ENCODE results near the gene CYSLTR1.
"Not testable (repeated sequence)": the region's sequence is repeated elsewhere in the genome, so short reads cannot be mapped to it uniquely, and the experiment has no call there.

CYSLTR1 gene

GRCh38 chrX:78327370-78328086 is at the start of gene CYSLTR1:
TSS of gene CYSLTR1 (minus strand) at chrX:78327611. CDS start at chrX:78273746, 53,865 bp downstream.
- DNase-seq (ENCODE audit: low read depth in 2 of 2, low spot score in 1 of 2), result no peak

- DNase-seq (ENCODE audit: low read depth in 2 of 2, low spot score in 1 of 2), result no peak
These were observed 49.8 kb upstream of the CYSLTR1 start for GRCh38 chrX:78377186-78377585.

GRCh38 chrX:78375894-78376293 is 48.5 kb upstream of the CYSLTR1 start:
- DNase-seq (ENCODE audit: low read depth in 2 of 2, low spot score in 1 of 2), result no peak

GRCh38 chrX:78366576-78366975 is 39.2 kb upstream of the CYSLTR1 start:
- no peak for DNase-seq (ENCODE audit: low read depth in 2 of 2, low spot score in 1 of 2)

GRCh38 chrX:78357342-78358055 is 30.1 kb upstream of the CYSLTR1 start:
- DNase-seq (ENCODE audit: low read depth in 2 of 2, low spot score in 1 of 2), result no peak

GRCh38 chrX:78333521-78333920 is 6.1 kb upstream of the CYSLTR1 start:
- DNase-seq (ENCODE audit: low read depth in 2 of 2, low spot score in 1 of 2), result no peak

GRCh38 chrX:78331708-78332107 is 4.3 kb upstream of the CYSLTR1 start:
- no peak for DNase-seq (ENCODE audit: low read depth in 2 of 2, low spot score in 1 of 2)

GRCh38 chrX:78330540-78330939 is 3.1 kb upstream of the CYSLTR1 start:
- no peak for DNase-seq (ENCODE audit: low read depth in 2 of 2, low spot score in 1 of 2)

GRCh38 chrX:78330068-78330467 is 2.7 kb upstream of the CYSLTR1 start:
- DNase-seq (ENCODE audit: low read depth in 2 of 2, low spot score in 1 of 2), result no peak

GRCh38 chrX:78329486-78329885 is 2.1 kb upstream of the CYSLTR1 start:
- peak in 1 of 2 donors; percentile 2 for DNase-seq (ENCODE audit: low read depth in 2 of 2, low spot score in 1 of 2)

- no peak for DNase-seq (ENCODE audit: low read depth in 2 of 2, low spot score in 1 of 2)
These were observed 1.0 kb downstream of the CYSLTR1 start for GRCh38 chrX:78326401-78326800.

- no peak for DNase-seq (ENCODE audit: low read depth in 2 of 2, low spot score in 1 of 2)
These were observed 4.5 kb downstream of the CYSLTR1 start for GRCh38 chrX:78322863-78323262.

- DNase-seq (ENCODE audit: low read depth in 2 of 2, low spot score in 1 of 2), result peak in 1 of 2 donors; percentile 4
These were observed 5.6 kb downstream of the CYSLTR1 start for GRCh38 chrX:78321809-78322208.

GRCh38 chrX:78316265-78316664 is 11.1 kb downstream of the CYSLTR1 start:
- DNase-seq (ENCODE audit: low read depth in 2 of 2, low spot score in 1 of 2), result no peak

GRCh38 chrX:78315745-78316144 is 11.7 kb downstream of the CYSLTR1 start:
- DNase-seq (ENCODE audit: low read depth in 2 of 2, low spot score in 1 of 2), result no peak

- DNase-seq (ENCODE audit: low read depth in 2 of 2, low spot score in 1 of 2), result no peak
These were observed 12.8 kb downstream of the CYSLTR1 start for GRCh38 chrX:78314561-78314960.

GRCh38 chrX:78313526-78313925 is 13.9 kb downstream of the CYSLTR1 start:
- DNase-seq (ENCODE audit: low read depth in 2 of 2, low spot score in 1 of 2), result no peak

GRCh38 chrX:78307665-78308064 is 19.7 kb downstream of the CYSLTR1 start:
- no peak for DNase-seq (ENCODE audit: low read depth in 2 of 2, low spot score in 1 of 2)

- no peak for DNase-seq (ENCODE audit: low read depth in 2 of 2, low spot score in 1 of 2)
These were observed 24.3 kb downstream of the CYSLTR1 start for GRCh38 chrX:78303086-78303485.

- DNase-seq (ENCODE audit: low read depth in 2 of 2, low spot score in 1 of 2), result not testable (repeated sequence)
These were observed 26.5 kb downstream of the CYSLTR1 start for GRCh38 chrX:78300933-78301332.

GRCh38 chrX:78283511-78283910 is 43.9 kb downstream of the CYSLTR1 start:
- no peak for DNase-seq (ENCODE audit: low read depth in 2 of 2, low spot score in 1 of 2)

GRCh38 chrX:78237127-78237526 is 90.3 kb downstream of the CYSLTR1 start:
- no peak for DNase-seq (ENCODE audit: low read depth in 2 of 2, low spot score in 1 of 2)

GRCh38 chrX:78226047-78226446 is 101.4 kb downstream of the CYSLTR1 start:
- not testable (repeated sequence) for DNase-seq (ENCODE audit: low read depth in 2 of 2, low spot score in 1 of 2)
